ENCODE measurements around the gene LEPROT.

- TF ChIP-seq, protein P1, sequence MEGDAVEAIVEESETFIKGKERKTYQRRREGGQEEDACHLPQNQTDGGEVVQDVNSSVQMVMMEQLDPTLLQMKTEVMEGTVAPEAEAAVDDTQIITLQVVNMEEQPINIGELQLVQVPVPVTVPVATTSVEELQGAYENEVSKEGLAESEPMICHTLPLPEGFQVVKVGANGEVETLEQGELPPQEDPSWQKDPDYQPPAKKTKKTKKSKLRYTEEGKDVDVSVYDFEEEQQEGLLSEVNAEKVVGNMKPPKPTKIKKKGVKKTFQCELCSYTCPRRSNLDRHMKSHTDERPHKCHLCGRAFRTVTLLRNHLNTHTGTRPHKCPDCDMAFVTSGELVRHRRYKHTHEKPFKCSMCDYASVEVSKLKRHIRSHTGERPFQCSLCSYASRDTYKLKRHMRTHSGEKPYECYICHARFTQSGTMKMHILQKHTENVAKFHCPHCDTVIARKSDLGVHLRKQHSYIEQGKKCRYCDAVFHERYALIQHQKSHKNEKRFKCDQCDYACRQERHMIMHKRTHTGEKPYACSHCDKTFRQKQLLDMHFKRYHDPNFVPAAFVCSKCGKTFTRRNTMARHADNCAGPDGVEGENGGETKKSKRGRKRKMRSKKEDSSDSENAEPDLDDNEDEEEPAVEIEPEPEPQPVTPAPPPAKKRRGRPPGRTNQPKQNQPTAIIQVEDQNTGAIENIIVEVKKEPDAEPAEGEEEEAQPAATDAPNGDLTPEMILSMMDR (IDR thresholded peaks at IDR 0.05; ENCODE audit: poor library complexity, severe bottlenecking) = no peak
- TF ChIP-seq RAD21 (conservative IDR thresholded peaks at IDR 0.05) (no peak), POLR2AphosphoS5 (IDR thresholded peaks at IDR 0.05) (no peak), EZH2 (IDR thresholded peaks at IDR 0.05; ENCODE audit: borderline replicate concordance, insufficient read depth, low read length, poor library complexity, severe bottlenecking) (no peak), EP300 (conservative IDR thresholded peaks at IDR 0.05; ENCODE audit: poor library complexity, severe bottlenecking) (no peak), SMC3 (conservative IDR thresholded peaks at IDR 0.05; ENCODE audit: poor library complexity) (no peak), TAF1 (IDR thresholded peaks at IDR 0.05; ENCODE audit: low read depth) (no peak)
- TF ChIP-seq, protein P2, sequence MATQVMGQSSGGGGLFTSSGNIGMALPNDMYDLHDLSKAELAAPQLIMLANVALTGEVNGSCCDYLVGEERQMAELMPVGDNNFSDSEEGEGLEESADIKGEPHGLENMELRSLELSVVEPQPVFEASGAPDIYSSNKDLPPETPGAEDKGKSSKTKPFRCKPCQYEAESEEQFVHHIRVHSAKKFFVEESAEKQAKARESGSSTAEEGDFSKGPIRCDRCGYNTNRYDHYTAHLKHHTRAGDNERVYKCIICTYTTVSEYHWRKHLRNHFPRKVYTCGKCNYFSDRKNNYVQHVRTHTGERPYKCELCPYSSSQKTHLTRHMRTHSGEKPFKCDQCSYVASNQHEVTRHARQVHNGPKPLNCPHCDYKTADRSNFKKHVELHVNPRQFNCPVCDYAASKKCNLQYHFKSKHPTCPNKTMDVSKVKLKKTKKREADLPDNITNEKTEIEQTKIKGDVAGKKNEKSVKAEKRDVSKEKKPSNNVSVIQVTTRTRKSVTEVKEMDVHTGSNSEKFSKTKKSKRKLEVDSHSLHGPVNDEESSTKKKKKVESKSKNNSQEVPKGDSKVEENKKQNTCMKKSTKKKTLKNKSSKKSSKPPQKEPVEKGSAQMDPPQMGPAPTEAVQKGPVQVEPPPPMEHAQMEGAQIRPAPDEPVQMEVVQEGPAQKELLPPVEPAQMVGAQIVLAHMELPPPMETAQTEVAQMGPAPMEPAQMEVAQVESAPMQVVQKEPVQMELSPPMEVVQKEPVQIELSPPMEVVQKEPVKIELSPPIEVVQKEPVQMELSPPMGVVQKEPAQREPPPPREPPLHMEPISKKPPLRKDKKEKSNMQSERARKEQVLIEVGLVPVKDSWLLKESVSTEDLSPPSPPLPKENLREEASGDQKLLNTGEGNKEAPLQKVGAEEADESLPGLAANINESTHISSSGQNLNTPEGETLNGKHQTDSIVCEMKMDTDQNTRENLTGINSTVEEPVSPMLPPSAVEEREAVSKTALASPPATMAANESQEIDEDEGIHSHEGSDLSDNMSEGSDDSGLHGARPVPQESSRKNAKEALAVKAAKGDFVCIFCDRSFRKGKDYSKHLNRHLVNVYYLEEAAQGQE (IDR thresholded peaks at IDR 0.05; ENCODE audit: borderline replicate concordance) = no peak
Observed at GRCh38 chr1:65399003-65399402, 21.5 kb upstream of the LEPROT start.

Measured in neural cell (in vitro differentiated cells).